Mammary epithelial cell (primary cell): ENCODE measurements around the gene FEZ2.

ENCODE experiments used
- CTCF ChIP-seq, 2 donors: IDR thresholded peaks in 1 of 2; conservative IDR thresholded peaks in 1 of 2; 2 replicates each; pipeline ENCODE4 v1.5.1; 2011 to 2012; ENCODE audit warnings: inconsistent platforms in 2 of 2, low read length in 2 of 2, mild to moderate bottlenecking in 2 of 2, control low read depth in 1 of 2, low read depth in 1 of 2; ENCODE audit not compliant: insufficient read depth in 1 of 2; ENCODE audit errors: extremely low read depth in 1 of 2
- EZH2 ChIP-seq: IDR thresholded peaks from 2 replicates; pipeline ENCODE4 v1.6.1; 2012; ENCODE audit warnings: low read length, inconsistent platforms, borderline replicate concordance

GRCh38 chr2:36541891-36542595 lies 55.9 kb downstream of the FEZ2 start:
- TF ChIP-seq CTCF (conservative IDR thresholded peaks at IDR 0.05 in 1 of 2, IDR thresholded peaks at IDR 0.05 in 1 of 2; ENCODE audit: extremely low read depth in 1 of 2, insufficient read depth in 1 of 2, low read depth in 1 of 2, low read length in 2 of 2) (no peak), EZH2 (no peak)
